GM23248 (cell line): ENCODE measurements around the gene ATP8A1. TPM values are rescaled to one million over a fixed set of nuclear protein-coding genes. Genes with fewer than 3 reads are reported as not detected.

Experiments
- DNase-seq: peaks from one replicate; pipeline ENCODE4 v3.0.0-alpha.2; 2015
- H2AFZ ChIP-seq: fragments of 200-600 bp; sonication (generic); 2 replicates; pipeline ENCODE4 v1.6.1; 2016; ENCODE audit warnings: antibody characterized with exemption
- H3F3A ChIP-seq: fragments of 200-600 bp; sonication (generic); 2 replicates; pipeline ENCODE4 v1.6.1; 2016; ENCODE audit warnings: mild to moderate bottlenecking, antibody characterized with exemption, mixed run types; ENCODE audit not compliant: insufficient read depth
- H3K27ac ChIP-seq: fragments of 200-600 bp; sonication (generic); 2 replicates; pipeline ENCODE4 v1.5.1; 2016; ENCODE audit warnings: mild to moderate bottlenecking
- H3K27me3 ChIP-seq: fragments of 200-600 bp; sonication (generic); replicated peaks from 2 replicates; pipeline ENCODE4 v1.6.1; 2016; ENCODE audit warnings: mild to moderate bottlenecking; ENCODE audit not compliant: insufficient read depth
- H3K36me3 ChIP-seq: fragments of 200-600 bp; sonication (generic); 2 replicates; pipeline ENCODE4 v1.6.1; 2016; ENCODE audit warnings: low read depth, mild to moderate bottlenecking
- H3K4me1 ChIP-seq: fragments of 200-600 bp; sonication (generic); 2 replicates; pipeline ENCODE4 v1.6.1; 2016; ENCODE audit warnings: mild to moderate bottlenecking; ENCODE audit not compliant: insufficient read depth
- H3K4me2 ChIP-seq: fragments of 200-600 bp; sonication (generic); one replicate; pipeline ENCODE4 v1.6.1; 2016; ENCODE audit warnings: mild to moderate bottlenecking; ENCODE audit not compliant: unreplicated experiment
- H3K4me3 ChIP-seq: fragments of 200-600 bp; sonication (generic); 2 replicates; pipeline ENCODE4 v1.5.1; 2016; ENCODE audit warnings: mild to moderate bottlenecking
- H3K79me2 ChIP-seq: fragments of 200-600 bp; sonication (generic); 2 replicates; pipeline ENCODE4 v1.6.1; 2016; ENCODE audit warnings: mild to moderate bottlenecking; ENCODE audit not compliant: insufficient read depth
- H3K9ac ChIP-seq: fragments of 200-600 bp; sonication (generic); 2 replicates; pipeline ENCODE4 v1.6.1; 2016; ENCODE audit warnings: mild to moderate bottlenecking
- H3K9me2 ChIP-seq: fragments of 200-600 bp; sonication (generic); 2 replicates; pipeline ENCODE4 v1.6.1; 2016; ENCODE audit warnings: mixed run types, mild to moderate bottlenecking, moderate library complexity; ENCODE audit not compliant: insufficient read depth
- H3K9me3 ChIP-seq: fragments of 200-600 bp; sonication (generic); one replicate; pipeline ENCODE4 v1.6.1; 2017; ENCODE audit warnings: low read depth
- H4K20me1 ChIP-seq: fragments of 200-600 bp; sonication (generic); 2 replicates; pipeline ENCODE4 v1.6.0; 2016; ENCODE audit not compliant: insufficient read depth
- EZH2 ChIP-seq: fragments of 200-600 bp; sonication (generic); IDR thresholded peaks from 2 replicates; pipeline ENCODE4 v1.6.1; 2018; ENCODE audit warnings: antibody characterized with exemption, mild to moderate bottlenecking; ENCODE audit not compliant: insufficient read depth, poor library complexity, severe bottlenecking
- EZH2phosphoT487 ChIP-seq: fragments of 200-600 bp; sonication (generic); IDR thresholded peaks from 2 replicates; pipeline ENCODE4 v1.6.1; 2018; ENCODE audit warnings: antibody characterized with exemption, moderate library complexity, mild to moderate bottlenecking, low read depth; ENCODE audit not compliant: insufficient read depth
- WGBS, 2 experiments: methylation state at CpG; one replicate each; pipeline ENCODE4 v1.1.6; 2015 to 2017; ENCODE audit warnings: low lambda C conversion rate in 2 of 2, low coverage in 1 of 2; ENCODE audit errors: missing lambda C conversion rate in 2 of 2; 5-methylcytosine and 5-hydroxymethylcytosine counted together
- in situ Hi-C: fragments of 300-500 bp; cut with MboI; formaldehyde crosslinking; loops from 2 replicates; pipeline ENCODE4 v1.15.0; 2020
- polyA plus RNA-seq: library from polyadenylated mRNA; unstranded; fragments of >200 nt; fragmentation: Nextera tagmentation; extraction: Ambion mirVana; gene quantifications from 2 replicates; pipeline ENCODE4 v1.2.1, GENCODE V29; 2016
- total RNA-seq: library from RNA; depleted of rRNA; stranded (reverse); fragments of >200 nt; shearing (Covaris generic); gene quantifications from 2 replicates; pipeline ENCODE4 v1.2.3, GENCODE V29; 2014

ATP8A1 gene
- total and polyA plus RNA-seq, 2 experiments from 2014 or later, result 0.11 to 0.13 TPM

- no peak overlapping the region for H2AFZ ChIP-seq
- H3F3A ChIP-seq, result no peaks in the 10 kb centered on the region
- no peaks in the 10 kb centered on the region for H3K9me3 ChIP-seq
- H3K4me1 ChIP-seq, result no peaks in the 10 kb centered on the region
- no peaks in the 10 kb centered on the region for H4K20me1 ChIP-seq
- no peaks in the 10 kb centered on the region for H3K36me3 ChIP-seq
- no peak overlapping the region for H3K27ac ChIP-seq
- no peak overlapping the region for H3K9ac ChIP-seq
- DNase-seq, result no peak
- H3K79me2 ChIP-seq, result no peaks in the 10 kb centered on the region
- H3K4me3 ChIP-seq, result no peak overlapping the region
- peaks cover 2% of the 10 kb centered on the region; the same call in 1 of the 2 replicates for H3K27me3 ChIP-seq
- WGBS, 2 experiments, result 73 to 79% methylated on average over 5 of the region's 5 CpGs
- in situ Hi-C loops, result no loop called here
- no peak for TF ChIP-seq EZH2
- TF ChIP-seq EZH2phosphoT487, result no peak
- H3K4me2 ChIP-seq, result no peak overlapping the region
- H3K9me2 ChIP-seq, result no peaks in the 10 kb centered on the region
Observed at GRCh38 chr4:42643685-42644084, 13.2 kb downstream of the ATP8A1 start.

GRCh38 chr4:42642845-42643615, 13.9 kb downstream of the ATP8A1 start:
- Histone ChIP-seq H3K4me1 (no peaks in the 10 kb centered on the region), H4K20me1 (no peaks in the 10 kb centered on the region), H3K36me3 (no peaks in the 10 kb centered on the region), H3K27ac (no peak overlapping the region), H2AFZ (no peak overlapping the region), H3F3A (no peaks in the 10 kb centered on the region), H3K9ac (no peak overlapping the region), H3K9me3 (no peaks in the 10 kb centered on the region), H3K4me2 (no peak overlapping the region), H3K4me3 (no peak overlapping the region), H3K9me2 (no peaks in the 10 kb centered on the region), H3K27me3 (no peaks in the 10 kb centered on the region), H3K79me2 (no peaks in the 10 kb centered on the region)
- DNase-seq, result no peak
- in situ Hi-C loops, result no loop called here
- TF ChIP-seq EZH2phosphoT487 (no peak), EZH2 (no peak)
- 42 to 49% methylated on average over 7 of the region's 7 CpGs for WGBS, 2 experiments

- 64 to 75% methylated on average over 7 of the region's 7 CpGs for WGBS, 2 experiments
- no peaks in the 10 kb centered on the region for H3K79me2 ChIP-seq
- H2AFZ ChIP-seq, result no peak overlapping the region
- H3K27ac ChIP-seq, result no peak overlapping the region
- no peak overlapping the region for H3K4me2 ChIP-seq
- H3K4me3 ChIP-seq, result no peak overlapping the region
- H3K36me3 ChIP-seq, result no peaks in the 10 kb centered on the region
- no peak for DNase-seq
- H3K9me2 ChIP-seq, result no peaks in the 10 kb centered on the region
- no peaks in the 10 kb centered on the region for H3K9me3 ChIP-seq
- no peaks in the 10 kb centered on the region for H3F3A ChIP-seq
- no peaks in the 10 kb centered on the region for H4K20me1 ChIP-seq
- H3K9ac ChIP-seq, result no peak overlapping the region
- no peaks in the 10 kb centered on the region for H3K4me1 ChIP-seq
- in situ Hi-C loops, result no loop called here
- TF ChIP-seq EZH2phosphoT487, result no peak
- TF ChIP-seq EZH2, result no peak
- H3K27me3 ChIP-seq, result no peaks in the 10 kb centered on the region
Observed at GRCh38 chr4:42642101-42642797, 14.7 kb downstream of the ATP8A1 start.

- Histone ChIP-seq H3K4me2 (no peak overlapping the region), H2AFZ (no peak overlapping the region), H3K27me3 (no peaks in the 10 kb centered on the region), H3F3A (no peaks in the 10 kb centered on the region), H3K4me1 (no peaks in the 10 kb centered on the region), H3K27ac (no peak overlapping the region), H3K9me3 (no peaks in the 10 kb centered on the region), H3K4me3 (no peak overlapping the region), H4K20me1 (no peaks in the 10 kb centered on the region), H3K9me2 (no peaks in the 10 kb centered on the region), H3K79me2 (no peaks in the 10 kb centered on the region), H3K9ac (no peak overlapping the region), H3K36me3 (no peaks in the 10 kb centered on the region)
- TF ChIP-seq EZH2 (no peak), EZH2phosphoT487 (no peak)
- in situ Hi-C loops, result no loop called here
- no peak for DNase-seq
- WGBS, 2 experiments, result 12 to 30% methylated on average over 1 of the region's 1 CpG
Observed at GRCh38 chr4:42641656-42642055, 15.2 kb downstream of the ATP8A1 start.
